Measurements from ENCODE around the gene PNPLA7.

DNA sequence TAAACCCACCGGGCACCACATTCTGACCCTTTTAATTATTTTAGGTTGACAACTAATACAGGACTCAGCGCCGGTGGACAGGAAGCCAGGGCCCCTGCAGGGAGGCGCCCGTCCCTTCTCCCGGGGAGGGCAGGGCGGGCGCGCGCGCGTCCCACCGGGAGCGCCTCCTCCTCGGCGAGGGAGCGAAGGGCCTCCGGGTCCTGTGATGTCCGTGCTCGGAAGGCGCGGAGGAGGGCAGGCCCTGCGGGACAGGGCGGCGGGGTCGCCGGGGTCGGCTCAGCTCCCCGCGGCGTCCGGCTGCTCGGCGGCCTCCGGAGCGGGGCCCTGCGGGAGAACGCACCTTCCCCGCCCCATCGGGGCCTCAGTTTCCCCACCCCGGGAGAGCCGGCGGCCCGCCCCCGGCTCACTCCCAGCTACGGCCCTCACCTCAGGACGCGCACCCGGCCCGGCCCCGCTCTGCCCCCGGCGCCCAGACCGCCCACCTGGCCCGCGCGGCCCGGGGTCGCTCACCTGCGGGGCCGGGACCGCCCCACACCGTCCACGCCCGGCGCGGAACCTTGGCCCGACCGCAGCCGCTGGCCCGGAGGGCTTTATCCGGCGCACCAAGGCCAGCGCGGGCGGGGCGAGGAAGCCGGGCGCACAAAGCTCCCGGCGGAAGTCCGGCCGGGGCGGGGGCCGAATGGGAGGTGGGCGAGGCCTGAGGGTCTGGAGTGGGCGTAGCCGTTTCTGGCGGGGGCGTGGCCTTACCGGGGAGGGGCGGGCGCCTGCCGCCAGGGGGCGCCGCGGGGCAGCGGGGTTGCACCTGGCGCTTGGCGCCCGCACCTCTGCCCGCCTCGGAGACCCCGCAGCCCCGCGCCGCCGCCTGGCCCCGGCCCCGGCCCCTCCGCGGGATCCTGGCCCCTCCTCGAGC is 127.3 kb downstream of the PNPLA7 start, which contains the start of the genes EXD3 and NOXA1:
- peak in 3 of 4 donors; percentile 26 to 36 (median 33) for TF ChIP-seq POLR2A (IDR thresholded peaks at IDR 0.05)
- TF ChIP-seq, protein P1, sequence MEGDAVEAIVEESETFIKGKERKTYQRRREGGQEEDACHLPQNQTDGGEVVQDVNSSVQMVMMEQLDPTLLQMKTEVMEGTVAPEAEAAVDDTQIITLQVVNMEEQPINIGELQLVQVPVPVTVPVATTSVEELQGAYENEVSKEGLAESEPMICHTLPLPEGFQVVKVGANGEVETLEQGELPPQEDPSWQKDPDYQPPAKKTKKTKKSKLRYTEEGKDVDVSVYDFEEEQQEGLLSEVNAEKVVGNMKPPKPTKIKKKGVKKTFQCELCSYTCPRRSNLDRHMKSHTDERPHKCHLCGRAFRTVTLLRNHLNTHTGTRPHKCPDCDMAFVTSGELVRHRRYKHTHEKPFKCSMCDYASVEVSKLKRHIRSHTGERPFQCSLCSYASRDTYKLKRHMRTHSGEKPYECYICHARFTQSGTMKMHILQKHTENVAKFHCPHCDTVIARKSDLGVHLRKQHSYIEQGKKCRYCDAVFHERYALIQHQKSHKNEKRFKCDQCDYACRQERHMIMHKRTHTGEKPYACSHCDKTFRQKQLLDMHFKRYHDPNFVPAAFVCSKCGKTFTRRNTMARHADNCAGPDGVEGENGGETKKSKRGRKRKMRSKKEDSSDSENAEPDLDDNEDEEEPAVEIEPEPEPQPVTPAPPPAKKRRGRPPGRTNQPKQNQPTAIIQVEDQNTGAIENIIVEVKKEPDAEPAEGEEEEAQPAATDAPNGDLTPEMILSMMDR (IDR thresholded peaks at IDR 0.05) = peak; percentile 54 to 95 (median 88)
